GM19240 (cell line): ENCODE measurements around the gene HEXD.
A peak's percentile ranks its signal among the peaks of the same experiment; 100 is the strongest.
"Not testable (repeated sequence)": the region's sequence is repeated elsewhere in the genome, so short reads cannot be mapped to it uniquely, and the experiment has no call there.

Source experiments
- DNase-seq: peaks from one replicate; pipeline ENCODE4 v3.0.0; 2011; ENCODE audit warnings: low spot score; ENCODE audit not compliant: insufficient read length

Gene HEXD

GRCh38 chr17:82396601-82397435 is 21.3 kb upstream of the HEXD start:
- DNase-seq, result no peak

GRCh38 chr17:82397449-82398335 is 20.5 kb upstream of the HEXD start:
- DNase-seq, result no peak

- DNase-seq, result no peak
Observed at GRCh38 chr17:82399041-82399441, 19.1 kb upstream of the HEXD start.

GRCh38 chr17:82399601-82400101 is 18.5 kb upstream of the HEXD start:
- DNase-seq, result no peak

GRCh38 chr17:82400206-82400605 is 17.9 kb upstream of the HEXD start:
- no peak for DNase-seq

- peak; percentile 97 for DNase-seq
Observed at GRCh38 chr17:82400830-82401229, 17.3 kb upstream of the HEXD start.

- DNase-seq, result no peak
Observed at GRCh38 chr17:82402865-82403264, 15.3 kb upstream of the HEXD start.

- DNase-seq, result no peak
Observed at GRCh38 chr17:82403662-82404660, 14.2 kb upstream of the HEXD start.

GRCh38 chr17:82405051-82405450 is 13.1 kb upstream of the HEXD start:
- DNase-seq, result no peak

- DNase-seq, result no peak
Observed at GRCh38 chr17:82406131-82406671, 11.9 kb upstream of the HEXD start.

- no peak for DNase-seq
Observed at GRCh38 chr17:82407255-82407654, 10.9 kb upstream of the HEXD start.

- DNase-seq, result no peak
Observed at GRCh38 chr17:82408288-82408937, 9.7 kb upstream of the HEXD start.

GRCh38 chr17:82408938-82409318 is 9.2 kb upstream of the HEXD start:
- no peak for DNase-seq

GRCh38 chr17:82410014-82410716 is 8.0 kb upstream of the HEXD start:
- no peak for DNase-seq

- no peak for DNase-seq
Observed at GRCh38 chr17:82411396-82412053, 6.6 kb upstream of the HEXD start.

GRCh38 chr17:82412081-82412480 is 6.1 kb upstream of the HEXD start:
- not testable (repeated sequence) for DNase-seq

GRCh38 chr17:82412535-82413520 is 5.3 kb upstream of the HEXD start:
- no peak for DNase-seq
